Neural cell (in vitro differentiated cells): ENCODE results near the gene POLQ.

Experiments used
- EP300 ChIP-seq: fragments of 450-650 bp; conservative IDR thresholded peaks from 2 replicates; pipeline ENCODE4 v1.6.1; 2014; ENCODE audit warnings: antibody characterized with exemption, mild to moderate bottlenecking, moderate library complexity; ENCODE audit not compliant: poor library complexity, severe bottlenecking
- EZH2 ChIP-seq: fragments of 200-600, 300-800 bp; shearing (Covaris generic), sonication (generic); IDR thresholded peaks from 2 replicates; pipeline ENCODE4 v1.6.1; 2014; ENCODE audit warnings: antibody characterized with exemption, low read length, borderline replicate concordance, mild to moderate bottlenecking; ENCODE audit not compliant: insufficient read depth, poor library complexity, severe bottlenecking
- MXI1 ChIP-seq: fragments of 450-650 bp; conservative IDR thresholded peaks from 2 replicates; pipeline ENCODE4 v1.6.1; 2014; ENCODE audit warnings: antibody characterized with exemption, mild to moderate bottlenecking; ENCODE audit not compliant: poor library complexity, severe bottlenecking
- POLR2AphosphoS5 ChIP-seq: IDR thresholded peaks from 2 replicates; pipeline ENCODE4 v1.6.1; 2012
- RAD21 ChIP-seq: fragments of 450-650 bp; conservative IDR thresholded peaks from 2 replicates; pipeline ENCODE4 v1.6.1; 2014; ENCODE audit warnings: antibody characterized with exemption, mild to moderate bottlenecking, moderate library complexity
- SMC3 ChIP-seq: fragments of 450-650 bp; conservative IDR thresholded peaks from 2 replicates; pipeline ENCODE4 v1.6.1; 2014; ENCODE audit warnings: antibody characterized with exemption, mild to moderate bottlenecking, moderate library complexity; ENCODE audit not compliant: poor library complexity
- TAF1 ChIP-seq: IDR thresholded peaks from 2 replicates; pipeline ENCODE4 v1.6.1; 2012; ENCODE audit warnings: low read depth
- TF ChIP-seq, protein P1 (sequence below): IDR thresholded peaks from 2 replicates; pipeline ENCODE4 v1.6.1; 2012; ENCODE audit warnings: borderline replicate concordance
- TF ChIP-seq, protein P2 (sequence below): fragments of 450-650 bp; IDR thresholded peaks from 2 replicates; pipeline ENCODE4 v1.5.1; 2014; ENCODE audit warnings: antibody characterized with exemption, mild to moderate bottlenecking, moderate library complexity; ENCODE audit not compliant: poor library complexity, severe bottlenecking

DNA sequence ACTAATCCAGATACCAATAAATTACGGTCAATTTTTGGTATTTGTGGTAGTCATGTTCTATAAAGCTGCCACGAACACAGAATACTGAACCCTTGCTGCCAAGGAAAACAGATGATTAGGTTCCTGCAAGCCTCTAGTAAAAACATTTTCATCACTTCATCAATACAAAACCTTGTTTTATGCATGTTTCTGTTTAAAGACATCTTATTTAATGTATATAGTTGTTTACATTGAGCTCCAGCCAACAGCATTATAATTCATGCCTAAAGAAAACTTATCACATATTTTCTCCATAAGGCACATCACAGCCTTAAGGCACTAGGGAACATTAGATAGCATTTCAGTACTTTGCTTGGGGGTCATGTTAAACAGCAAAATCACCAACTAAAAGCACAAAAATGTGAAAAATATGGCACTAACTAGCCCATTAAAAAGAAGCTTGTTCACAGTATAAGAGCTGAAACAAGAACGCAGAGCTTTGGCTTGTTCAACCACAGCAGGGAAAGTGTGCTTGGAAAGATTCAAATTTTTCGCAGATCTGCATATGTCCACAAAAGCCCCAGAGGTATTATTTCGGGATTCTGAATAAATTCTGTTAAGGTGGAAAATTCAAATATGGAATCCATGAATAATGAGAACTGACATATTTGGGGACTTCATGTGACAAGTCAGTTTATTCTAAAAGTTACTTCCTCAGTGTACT lies 27.7 kb downstream of the POLQ start:
- TF ChIP-seq, protein P1, sequence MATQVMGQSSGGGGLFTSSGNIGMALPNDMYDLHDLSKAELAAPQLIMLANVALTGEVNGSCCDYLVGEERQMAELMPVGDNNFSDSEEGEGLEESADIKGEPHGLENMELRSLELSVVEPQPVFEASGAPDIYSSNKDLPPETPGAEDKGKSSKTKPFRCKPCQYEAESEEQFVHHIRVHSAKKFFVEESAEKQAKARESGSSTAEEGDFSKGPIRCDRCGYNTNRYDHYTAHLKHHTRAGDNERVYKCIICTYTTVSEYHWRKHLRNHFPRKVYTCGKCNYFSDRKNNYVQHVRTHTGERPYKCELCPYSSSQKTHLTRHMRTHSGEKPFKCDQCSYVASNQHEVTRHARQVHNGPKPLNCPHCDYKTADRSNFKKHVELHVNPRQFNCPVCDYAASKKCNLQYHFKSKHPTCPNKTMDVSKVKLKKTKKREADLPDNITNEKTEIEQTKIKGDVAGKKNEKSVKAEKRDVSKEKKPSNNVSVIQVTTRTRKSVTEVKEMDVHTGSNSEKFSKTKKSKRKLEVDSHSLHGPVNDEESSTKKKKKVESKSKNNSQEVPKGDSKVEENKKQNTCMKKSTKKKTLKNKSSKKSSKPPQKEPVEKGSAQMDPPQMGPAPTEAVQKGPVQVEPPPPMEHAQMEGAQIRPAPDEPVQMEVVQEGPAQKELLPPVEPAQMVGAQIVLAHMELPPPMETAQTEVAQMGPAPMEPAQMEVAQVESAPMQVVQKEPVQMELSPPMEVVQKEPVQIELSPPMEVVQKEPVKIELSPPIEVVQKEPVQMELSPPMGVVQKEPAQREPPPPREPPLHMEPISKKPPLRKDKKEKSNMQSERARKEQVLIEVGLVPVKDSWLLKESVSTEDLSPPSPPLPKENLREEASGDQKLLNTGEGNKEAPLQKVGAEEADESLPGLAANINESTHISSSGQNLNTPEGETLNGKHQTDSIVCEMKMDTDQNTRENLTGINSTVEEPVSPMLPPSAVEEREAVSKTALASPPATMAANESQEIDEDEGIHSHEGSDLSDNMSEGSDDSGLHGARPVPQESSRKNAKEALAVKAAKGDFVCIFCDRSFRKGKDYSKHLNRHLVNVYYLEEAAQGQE, result no peak
- no peak for TF ChIP-seq EZH2
- TF ChIP-seq EP300, result no peak
- TF ChIP-seq SMC3, result no peak
- no peak for TF ChIP-seq RAD21
- TF ChIP-seq, protein P2, sequence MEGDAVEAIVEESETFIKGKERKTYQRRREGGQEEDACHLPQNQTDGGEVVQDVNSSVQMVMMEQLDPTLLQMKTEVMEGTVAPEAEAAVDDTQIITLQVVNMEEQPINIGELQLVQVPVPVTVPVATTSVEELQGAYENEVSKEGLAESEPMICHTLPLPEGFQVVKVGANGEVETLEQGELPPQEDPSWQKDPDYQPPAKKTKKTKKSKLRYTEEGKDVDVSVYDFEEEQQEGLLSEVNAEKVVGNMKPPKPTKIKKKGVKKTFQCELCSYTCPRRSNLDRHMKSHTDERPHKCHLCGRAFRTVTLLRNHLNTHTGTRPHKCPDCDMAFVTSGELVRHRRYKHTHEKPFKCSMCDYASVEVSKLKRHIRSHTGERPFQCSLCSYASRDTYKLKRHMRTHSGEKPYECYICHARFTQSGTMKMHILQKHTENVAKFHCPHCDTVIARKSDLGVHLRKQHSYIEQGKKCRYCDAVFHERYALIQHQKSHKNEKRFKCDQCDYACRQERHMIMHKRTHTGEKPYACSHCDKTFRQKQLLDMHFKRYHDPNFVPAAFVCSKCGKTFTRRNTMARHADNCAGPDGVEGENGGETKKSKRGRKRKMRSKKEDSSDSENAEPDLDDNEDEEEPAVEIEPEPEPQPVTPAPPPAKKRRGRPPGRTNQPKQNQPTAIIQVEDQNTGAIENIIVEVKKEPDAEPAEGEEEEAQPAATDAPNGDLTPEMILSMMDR, result no peak
- TF ChIP-seq POLR2AphosphoS5, result no peak
- no peak for TF ChIP-seq TAF1
- no peak for TF ChIP-seq MXI1
